HG03280 (cell line): Measurements from ENCODE around the gene SPOP.
"Not testable (repeated sequence)": the region's sequence is repeated elsewhere in the genome, so short reads cannot be mapped to it uniquely, and the experiment has no call there.

Experiments
- ATAC-seq: cut with Tn5 transposase; IDR thresholded peaks from one replicate; pipeline ENCODE4 v1.9.1; 2021; ENCODE audit warnings: mild to moderate bottlenecking, moderate library complexity; ENCODE audit not compliant: unreplicated experiment

Gene SPOP

GRCh38 chr17:49574945-49575678 is 102.8 kb downstream of the SPOP start:
- ATAC-seq, result no peak

GRCh38 chr17:49574323-49574781 is 103.5 kb downstream of the SPOP start:
- no peak for ATAC-seq

- no peak for ATAC-seq
Measured at GRCh38 chr17:49573510-49574322, 104.2 kb downstream of the SPOP start.

GRCh38 chr17:49572806-49573420 is 105.0 kb downstream of the SPOP start:
- ATAC-seq, result no peak

- ATAC-seq, result no peak
Measured at GRCh38 chr17:49572226-49572625, 105.7 kb downstream of the SPOP start.

GRCh38 chr17:49571764-49572163 is 106.1 kb downstream of the SPOP start:
- ATAC-seq, result no peak

- ATAC-seq, result no peak
Measured at GRCh38 chr17:49571283-49571682, 106.6 kb downstream of the SPOP start.

- ATAC-seq, result no peak
Measured at GRCh38 chr17:49570540-49571242, 107.2 kb downstream of the SPOP start.

GRCh38 chr17:49568695-49569047 is 109.2 kb downstream of the SPOP start:
- ATAC-seq, result not testable (repeated sequence)

GRCh38 chr17:49567871-49568694 is 109.8 kb downstream of the SPOP start:
- no peak for ATAC-seq

- no peak for ATAC-seq
Measured at GRCh38 chr17:49567104-49567521, 110.8 kb downstream of the SPOP start.

GRCh38 chr17:49566668-49567071 is 111.2 kb downstream of the SPOP start:
- no peak for ATAC-seq

GRCh38 chr17:49565948-49566491 is 111.9 kb downstream of the SPOP start:
- ATAC-seq, result no peak

- no peak for ATAC-seq
Measured at GRCh38 chr17:49564638-49565037, 113.3 kb downstream of the SPOP start.

- no peak for ATAC-seq
Measured at GRCh38 chr17:49557312-49558024, 120.4 kb downstream of the SPOP start.

- ATAC-seq, result no peak
Measured at GRCh38 chr17:49556223-49556943, 121.5 kb downstream of the SPOP start.

- ATAC-seq, result no peak
Measured at GRCh38 chr17:49555495-49556222, 122.2 kb downstream of the SPOP start.
